ENCODE data around the gene S100A13. TPM values are rescaled to one million over a fixed set of nuclear protein-coding genes. Genes with fewer than 3 reads are reported as not detected.
"Not testable (repeated sequence)": the region's sequence is repeated elsewhere in the genome, so short reads cannot be mapped to it uniquely, and the experiment has no call there.

The S100A13 gene
- total RNA-seq, 1 donor from 2014 or later, result 10.2 TPM

DNA sequence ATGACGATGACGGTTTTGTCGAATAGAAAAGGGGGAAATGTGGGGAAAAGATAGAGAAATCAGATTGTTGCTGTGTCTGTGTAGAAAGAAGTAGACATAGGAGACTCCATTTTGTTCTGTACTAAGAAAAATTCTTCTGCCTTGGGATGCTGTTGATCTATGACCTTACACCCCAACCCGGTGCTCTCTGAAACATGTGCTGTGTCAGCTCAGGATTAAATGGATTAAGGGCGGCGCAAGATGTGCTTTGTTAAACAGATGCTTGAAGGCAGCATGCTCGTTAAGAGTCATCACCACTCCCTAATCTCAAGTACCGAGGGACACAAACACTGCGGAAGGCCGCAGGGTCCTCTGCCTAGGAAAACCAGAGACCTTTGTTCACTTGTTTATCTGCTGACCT lies 51.8 kb downstream of the S100A13 start:
- not testable (repeated sequence) for ATAC-seq; DNase-seq (ENCODE audit: low spot score)

DNA sequence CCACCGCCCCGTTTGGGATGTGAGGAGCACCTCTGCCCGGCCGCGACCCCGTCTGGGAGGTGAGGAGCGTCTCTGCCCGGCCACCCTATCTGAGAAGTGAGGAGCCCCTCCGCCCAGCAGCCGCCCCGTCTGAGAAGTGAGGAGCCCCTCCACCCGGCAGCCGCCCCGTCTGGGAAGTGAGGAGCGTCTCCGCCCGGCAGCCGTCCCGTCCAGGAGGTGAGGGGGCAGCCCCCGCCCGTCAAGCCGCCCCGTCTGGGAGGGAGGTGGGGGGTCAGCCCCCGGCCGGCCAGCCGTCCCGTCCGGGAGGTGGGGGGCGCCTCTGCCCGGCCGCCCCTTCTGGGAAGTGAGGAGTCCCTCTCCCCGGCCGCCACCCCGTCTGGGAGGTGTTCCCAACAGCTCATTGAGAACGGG lies 52.2 kb downstream of the S100A13 start:
- not testable (repeated sequence) for ATAC-seq; DNase-seq (ENCODE audit: low spot score)

DNA sequence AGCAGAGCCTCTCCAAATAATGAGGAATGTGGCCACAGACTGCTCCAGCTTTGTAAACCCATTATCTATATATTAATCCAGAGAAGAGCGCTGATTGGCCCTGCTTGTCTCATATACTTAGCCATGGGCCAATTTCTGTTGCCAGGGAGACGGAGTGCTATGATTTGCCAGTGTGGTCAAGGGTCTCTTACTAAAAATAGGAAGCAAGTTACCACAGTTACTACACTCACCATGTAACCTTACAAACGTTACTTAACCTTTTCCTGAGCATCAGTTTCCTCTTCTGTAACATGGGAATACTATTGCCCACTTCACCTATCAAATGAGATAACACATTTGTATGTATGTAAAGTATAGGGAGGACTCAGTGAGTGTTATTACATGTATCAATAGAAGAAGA lies 54.0 kb downstream of the S100A13 start:
- no peak for ATAC-seq
- DNase-seq (ENCODE audit: low spot score), result no peak

DNA sequence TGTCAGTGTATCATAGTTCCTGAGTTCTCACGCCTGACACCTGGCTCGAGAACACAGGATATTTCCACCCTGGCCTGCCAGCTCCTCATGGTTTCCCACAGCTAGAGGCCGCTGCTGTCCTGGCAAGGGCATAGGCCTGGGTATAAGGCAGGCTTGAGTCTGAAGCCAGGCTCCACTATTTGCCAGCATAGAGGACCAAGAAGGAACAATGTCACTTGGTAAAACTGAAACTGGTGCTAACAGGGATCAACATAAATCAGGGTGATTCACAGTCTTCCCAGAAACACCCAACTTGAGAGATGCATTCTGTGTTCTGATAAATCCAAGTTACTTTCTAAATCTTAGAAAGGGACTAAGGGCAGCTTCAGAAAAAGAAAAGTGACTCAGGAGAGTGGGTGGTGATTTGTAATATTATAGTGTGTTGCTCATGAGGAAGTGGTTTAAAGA lies 54.7 kb downstream of the S100A13 start:
- ATAC-seq, result peak; percentile 97
- DNase-seq (ENCODE audit: low spot score), result peak; percentile 87

DNA sequence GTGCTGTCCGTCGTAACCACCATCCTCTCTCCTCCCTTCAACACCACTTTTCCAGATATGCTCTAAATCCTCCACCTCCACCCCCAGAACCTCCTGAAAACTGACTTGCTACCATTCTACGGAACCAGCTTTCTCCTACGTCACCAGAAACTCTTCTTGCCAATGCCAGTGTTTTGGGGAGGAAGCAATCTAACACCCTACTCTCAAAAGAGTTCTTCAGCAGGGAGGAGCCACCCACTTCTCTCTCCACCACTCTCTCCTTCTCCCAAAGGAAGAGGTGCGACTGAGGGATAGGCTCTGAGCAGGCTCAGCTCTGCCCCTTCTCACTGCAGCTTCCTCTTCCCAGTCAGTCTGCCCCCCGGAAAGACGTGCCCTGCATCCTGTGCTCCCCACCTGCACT lies 55.6 kb downstream of the S100A13 start:
- ATAC-seq (no peak), DNase-seq (ENCODE audit: low spot score) (no peak)

DNA sequence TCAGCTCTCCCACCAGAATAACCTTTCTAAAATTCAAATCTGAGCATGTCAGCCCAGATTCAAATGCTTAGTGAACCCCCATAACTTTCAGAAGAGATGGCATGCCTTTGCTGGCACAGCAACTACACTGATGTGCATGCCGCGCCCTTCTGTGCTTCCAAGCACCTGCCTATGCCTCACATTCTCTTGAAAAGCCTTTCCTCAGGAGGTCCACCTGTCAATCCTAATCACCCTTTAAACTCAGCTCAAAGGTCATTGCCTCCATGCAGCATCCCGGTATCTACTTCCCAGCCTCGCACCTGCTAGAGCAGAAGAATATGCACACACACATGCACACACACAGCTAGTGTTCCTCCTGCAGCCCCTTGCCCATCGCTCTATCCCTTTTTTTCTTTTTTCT lies 56.4 kb downstream of the S100A13 start:
- DNase-seq (ENCODE audit: low spot score) (no peak), ATAC-seq (no peak)

DNA sequence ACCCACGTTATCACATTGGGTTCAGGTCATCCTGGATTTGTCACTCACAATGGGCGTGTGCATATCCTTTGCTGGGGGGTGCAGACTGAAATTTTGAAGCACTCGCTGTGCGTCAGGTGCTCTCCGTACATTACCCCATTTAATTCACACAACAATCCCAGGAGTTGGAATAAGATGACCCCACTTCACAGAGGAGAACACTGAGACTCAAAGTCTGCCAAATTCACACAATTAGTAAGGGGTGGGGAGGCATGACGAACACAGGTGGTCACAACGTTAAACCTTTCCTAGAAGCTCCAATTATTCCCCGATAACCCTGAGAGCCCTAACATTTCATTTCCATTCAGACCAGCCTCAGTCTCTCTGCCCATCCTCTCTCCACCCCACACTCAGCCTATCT lies 57.8 kb downstream of the S100A13 start:
- no peak for DNase-seq (ENCODE audit: low spot score)
- no peak for ATAC-seq

Other genes with a start within 250 kb of the S100A13 start
- gene S100A8, start 236.4 kb downstream of the S100A13 start, total RNA-seq, result 23.7 TPM
- not detected for gene S100A7A, start 211.0 kb downstream of the S100A13 start, total RNA-seq
- not detected for gene S100A7, start 166.9 kb downstream of the S100A13 start, total RNA-seq
- gene S100A6, start 91.5 kb downstream of the S100A13 start, total RNA-seq, result 13.9 TPM
- not detected for gene S100A5, start 86.6 kb downstream of the S100A13 start, total RNA-seq
- 7.1 TPM for gene S100A4, start 81.7 kb downstream of the S100A13 start, total RNA-seq
- gene S100A3, start 78.2 kb downstream of the S100A13 start, total RNA-seq, result not detected
- gene S100A2, start 61.7 kb downstream of the S100A13 start, total RNA-seq, result 0.55 TPM
- 57.4 TPM for gene S100A16, start 14.4 kb downstream of the S100A13 start, total RNA-seq
- gene S100A14, start 11.2 kb downstream of the S100A13 start, total RNA-seq, result 4.9 TPM
- 1.7 TPM for gene S100A1, start 929 bp upstream of the S100A13 start, total RNA-seq
- gene CHTOP, start 6.6 kb upstream of the S100A13 start, total RNA-seq, result 24.5 TPM
- gene SNAPIN, start 31.2 kb upstream of the S100A13 start, total RNA-seq, result 15.1 TPM
- gene ILF2, start 43.5 kb upstream of the S100A13 start, total RNA-seq, result 33.2 TPM
- 7.1 TPM for gene NPR1, start 51.2 kb upstream of the S100A13 start, total RNA-seq
- 21.9 TPM for gene INTS3, start 100.5 kb upstream of the S100A13 start, total RNA-seq
- gene SLC27A3, start 147.9 kb upstream of the S100A13 start, total RNA-seq, result 60.7 TPM

All from left lobe of liver (tissue), 2 donors.